Cardiac septum (tissue), 1 donor: ENCODE data around the gene ADAMTS2. TPM values are rescaled to one million over a fixed set of nuclear protein-coding genes. Genes with fewer than 3 reads are reported as not detected.

Experiments used
- total RNA-seq: library from RNA; stranded (reverse); fragmentation: NEBNext Ultra II Directional; extraction: Animal tissue kit (Norgen Biotek cat#: 25700); gene quantifications from one replicate; pipeline ENCODE4 v1.2.1, GENCODE V29; 2021
- donor health status: DM: no; HTN: no; CAD: no.

Gene ADAMTS2
- total RNA-seq, 1 donor from 2014 or later: 5.9 TPM

Other genes starting within 250 kb of the ADAMTS2 start
- 24.7 TPM for gene RUFY1, start 205.1 kb upstream of the ADAMTS2 start, total RNA-seq